ENCODE measurements around the gene UBA5. TPM values are rescaled to one million over a fixed set of nuclear protein-coding genes. Genes with fewer than 3 reads are reported as not detected.

Gene UBA5
- total RNA-seq, 1 experiment from 2014 or later, result 38.6 TPM

DNA sequence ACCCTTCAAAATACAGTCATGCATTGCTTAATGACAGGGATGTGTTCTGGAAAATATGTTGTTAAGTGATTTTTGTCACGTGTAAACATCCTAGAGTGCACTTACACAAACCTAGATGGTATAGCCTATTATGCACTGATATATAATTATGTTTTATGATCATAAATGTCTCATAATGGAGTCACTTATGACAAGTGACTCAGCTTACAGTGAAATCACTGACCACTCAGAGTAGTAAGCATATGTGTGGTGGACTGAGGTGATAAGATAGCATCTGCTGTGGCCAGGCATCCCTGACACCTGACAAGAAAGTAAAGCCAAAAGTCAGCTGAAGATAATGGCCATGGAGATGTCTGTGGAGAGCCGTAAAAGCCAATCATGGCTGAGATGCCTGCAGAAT, 5.9 kb upstream of the UBA5 start:
- Mint-ChIP-seq H3K4me1 (peaks cover 9% of the 10 kb centered on the region), H3K4me3 (no peak overlapping the region), H3K27ac (no peak overlapping the region), H3K9me3 (no peaks in the 10 kb centered on the region), H3K27me3 (ENCODE audit: low read depth) (no peaks in the 10 kb centered on the region), H3K36me3 (no peaks in the 10 kb centered on the region)
- POLR2A ChIA-PET, result no interaction called here
- CTCF ChIA-PET, result no interaction called here
- no peak for DNase-seq (ENCODE audit: low spot score)
- TF ChIP-seq, protein P1, sequence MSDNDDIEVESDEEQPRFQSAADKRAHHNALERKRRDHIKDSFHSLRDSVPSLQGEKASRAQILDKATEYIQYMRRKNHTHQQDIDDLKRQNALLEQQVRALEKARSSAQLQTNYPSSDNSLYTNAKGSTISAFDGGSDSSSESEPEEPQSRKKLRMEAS (CRISPR knock-in tag; IDR thresholded peaks at IDR 0.05), result no peak
- TF ChIP-seq CREB1 (CRISPR knock-in tag; IDR thresholded peaks at IDR 0.05) (no peak), OVOL2 (CRISPR knock-in tag; IDR thresholded peaks at IDR 0.05; ENCODE audit: borderline replicate concordance) (no peak), MYBL2 (CRISPR knock-in tag; IDR thresholded peaks at IDR 0.05) (no peak), TP53 (CRISPR knock-in tag; IDR thresholded peaks at IDR 0.05) (no peak), FOXP1 (CRISPR knock-in tag; IDR thresholded peaks at IDR 0.05; ENCODE audit: borderline replicate concordance) (no peak), ZNF219 (CRISPR knock-in tag; IDR thresholded peaks at IDR 0.05; ENCODE audit: borderline replicate concordance) (no peak)
- TF ChIP-seq, protein P2, sequence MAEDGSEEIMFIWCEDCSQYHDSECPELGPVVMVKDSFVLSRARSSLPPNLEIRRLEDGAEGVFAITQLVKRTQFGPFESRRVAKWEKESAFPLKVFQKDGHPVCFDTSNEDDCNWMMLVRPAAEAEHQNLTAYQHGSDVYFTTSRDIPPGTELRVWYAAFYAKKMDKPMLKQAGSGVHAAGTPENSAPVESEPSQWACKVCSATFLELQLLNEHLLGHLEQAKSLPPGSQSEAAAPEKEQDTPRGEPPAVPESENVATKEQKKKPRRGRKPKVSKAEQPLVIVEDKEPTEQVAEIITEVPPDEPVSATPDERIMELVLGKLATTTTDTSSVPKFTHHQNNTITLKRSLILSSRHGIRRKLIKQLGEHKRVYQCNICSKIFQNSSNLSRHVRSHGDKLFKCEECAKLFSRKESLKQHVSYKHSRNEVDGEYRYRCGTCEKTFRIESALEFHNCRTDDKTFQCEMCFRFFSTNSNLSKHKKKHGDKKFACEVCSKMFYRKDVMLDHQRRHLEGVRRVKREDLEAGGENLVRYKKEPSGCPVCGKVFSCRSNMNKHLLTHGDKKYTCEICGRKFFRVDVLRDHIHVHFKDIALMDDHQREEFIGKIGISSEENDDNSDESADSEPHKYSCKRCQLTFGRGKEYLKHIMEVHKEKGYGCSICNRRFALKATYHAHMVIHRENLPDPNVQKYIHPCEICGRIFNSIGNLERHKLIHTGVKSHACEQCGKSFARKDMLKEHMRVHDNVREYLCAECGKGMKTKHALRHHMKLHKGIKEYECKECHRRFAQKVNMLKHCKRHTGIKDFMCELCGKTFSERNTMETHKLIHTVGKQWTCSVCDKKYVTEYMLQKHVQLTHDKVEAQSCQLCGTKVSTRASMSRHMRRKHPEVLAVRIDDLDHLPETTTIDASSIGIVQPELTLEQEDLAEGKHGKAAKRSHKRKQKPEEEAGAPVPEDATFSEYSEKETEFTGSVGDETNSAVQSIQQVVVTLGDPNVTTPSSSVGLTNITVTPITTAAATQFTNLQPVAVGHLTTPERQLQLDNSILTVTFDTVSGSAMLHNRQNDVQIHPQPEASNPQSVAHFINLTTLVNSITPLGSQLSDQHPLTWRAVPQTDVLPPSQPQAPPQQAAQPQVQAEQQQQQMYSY (CRISPR knock-in tag; IDR thresholded peaks at IDR 0.05), result no peak
- TF ChIP-seq, protein P3, sequence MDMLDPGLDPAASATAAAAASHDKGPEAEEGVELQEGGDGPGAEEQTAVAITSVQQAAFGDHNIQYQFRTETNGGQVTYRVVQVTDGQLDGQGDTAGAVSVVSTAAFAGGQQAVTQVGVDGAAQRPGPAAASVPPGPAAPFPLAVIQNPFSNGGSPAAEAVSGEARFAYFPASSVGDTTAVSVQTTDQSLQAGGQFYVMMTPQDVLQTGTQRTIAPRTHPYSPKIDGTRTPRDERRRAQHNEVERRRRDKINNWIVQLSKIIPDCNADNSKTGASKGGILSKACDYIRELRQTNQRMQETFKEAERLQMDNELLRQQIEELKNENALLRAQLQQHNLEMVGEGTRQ (CRISPR knock-in tag; IDR thresholded peaks at IDR 0.05), result no peak
- TF ChIP-seq, protein P4, sequence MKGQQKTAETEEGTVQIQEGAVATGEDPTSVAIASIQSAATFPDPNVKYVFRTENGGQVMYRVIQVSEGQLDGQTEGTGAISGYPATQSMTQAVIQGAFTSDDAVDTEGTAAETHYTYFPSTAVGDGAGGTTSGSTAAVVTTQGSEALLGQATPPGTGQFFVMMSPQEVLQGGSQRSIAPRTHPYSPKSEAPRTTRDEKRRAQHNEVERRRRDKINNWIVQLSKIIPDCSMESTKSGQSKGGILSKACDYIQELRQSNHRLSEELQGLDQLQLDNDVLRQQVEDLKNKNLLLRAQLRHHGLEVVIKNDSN (CRISPR knock-in tag; IDR thresholded peaks at IDR 0.05), result no peak
- TF ChIP-seq, protein P5, sequence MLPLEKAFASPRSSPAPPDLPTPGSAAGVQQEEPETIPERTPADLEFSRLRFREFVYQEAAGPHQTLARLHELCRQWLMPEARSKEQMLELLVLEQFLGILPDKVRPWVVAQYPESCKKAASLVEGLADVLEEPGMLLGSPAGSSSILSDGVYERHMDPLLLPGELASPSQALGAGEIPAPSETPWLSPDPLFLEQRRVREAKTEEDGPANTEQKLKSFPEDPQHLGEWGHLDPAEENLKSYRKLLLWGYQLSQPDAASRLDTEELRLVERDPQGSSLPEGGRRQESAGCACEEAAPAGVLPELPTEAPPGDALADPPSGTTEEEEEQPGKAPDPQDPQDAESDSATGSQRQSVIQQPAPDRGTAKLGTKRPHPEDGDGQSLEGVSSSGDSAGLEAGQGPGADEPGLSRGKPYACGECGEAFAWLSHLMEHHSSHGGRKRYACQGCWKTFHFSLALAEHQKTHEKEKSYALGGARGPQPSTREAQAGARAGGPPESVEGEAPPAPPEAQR (CRISPR knock-in tag; IDR thresholded peaks at IDR 0.05), result no peak
- ATAC-seq, result no peak

DNA sequence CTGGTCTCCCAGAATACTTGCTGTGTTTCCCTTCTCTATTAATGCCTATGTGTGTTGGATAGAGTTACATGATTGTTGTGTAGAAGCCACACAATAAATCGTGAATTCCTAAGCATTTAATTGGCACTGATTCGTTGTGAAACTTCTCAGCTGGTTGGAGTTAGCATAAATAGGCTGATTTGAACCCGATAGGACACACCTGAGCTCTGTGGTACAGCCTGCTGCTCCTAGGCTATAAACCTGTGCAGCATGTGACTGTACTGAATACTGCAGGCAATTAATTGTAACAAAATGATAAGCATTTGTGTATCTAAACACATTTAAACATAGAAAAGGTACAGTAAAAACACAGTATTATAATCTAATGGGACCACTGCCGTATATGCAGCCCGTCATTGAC, 5.4 kb upstream of the UBA5 start:
- TF ChIP-seq TEAD4 (CRISPR knock-in tag; IDR thresholded peaks at IDR 0.05), result no peak
- TF ChIP-seq, protein P6, sequence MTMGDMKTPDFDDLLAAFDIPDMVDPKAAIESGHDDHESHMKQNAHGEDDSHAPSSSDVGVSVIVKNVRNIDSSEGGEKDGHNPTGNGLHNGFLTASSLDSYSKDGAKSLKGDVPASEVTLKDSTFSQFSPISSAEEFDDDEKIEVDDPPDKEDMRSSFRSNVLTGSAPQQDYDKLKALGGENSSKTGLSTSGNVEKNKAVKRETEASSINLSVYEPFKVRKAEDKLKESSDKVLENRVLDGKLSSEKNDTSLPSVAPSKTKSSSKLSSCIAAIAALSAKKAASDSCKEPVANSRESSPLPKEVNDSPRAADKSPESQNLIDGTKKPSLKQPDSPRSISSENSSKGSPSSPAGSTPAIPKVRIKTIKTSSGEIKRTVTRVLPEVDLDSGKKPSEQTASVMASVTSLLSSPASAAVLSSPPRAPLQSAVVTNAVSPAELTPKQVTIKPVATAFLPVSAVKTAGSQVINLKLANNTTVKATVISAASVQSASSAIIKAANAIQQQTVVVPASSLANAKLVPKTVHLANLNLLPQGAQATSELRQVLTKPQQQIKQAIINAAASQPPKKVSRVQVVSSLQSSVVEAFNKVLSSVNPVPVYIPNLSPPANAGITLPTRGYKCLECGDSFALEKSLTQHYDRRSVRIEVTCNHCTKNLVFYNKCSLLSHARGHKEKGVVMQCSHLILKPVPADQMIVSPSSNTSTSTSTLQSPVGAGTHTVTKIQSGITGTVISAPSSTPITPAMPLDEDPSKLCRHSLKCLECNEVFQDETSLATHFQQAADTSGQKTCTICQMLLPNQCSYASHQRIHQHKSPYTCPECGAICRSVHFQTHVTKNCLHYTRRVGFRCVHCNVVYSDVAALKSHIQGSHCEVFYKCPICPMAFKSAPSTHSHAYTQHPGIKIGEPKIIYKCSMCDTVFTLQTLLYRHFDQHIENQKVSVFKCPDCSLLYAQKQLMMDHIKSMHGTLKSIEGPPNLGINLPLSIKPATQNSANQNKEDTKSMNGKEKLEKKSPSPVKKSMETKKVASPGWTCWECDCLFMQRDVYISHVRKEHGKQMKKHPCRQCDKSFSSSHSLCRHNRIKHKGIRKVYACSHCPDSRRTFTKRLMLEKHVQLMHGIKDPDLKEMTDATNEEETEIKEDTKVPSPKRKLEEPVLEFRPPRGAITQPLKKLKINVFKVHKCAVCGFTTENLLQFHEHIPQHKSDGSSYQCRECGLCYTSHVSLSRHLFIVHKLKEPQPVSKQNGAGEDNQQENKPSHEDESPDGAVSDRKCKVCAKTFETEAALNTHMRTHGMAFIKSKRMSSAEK (CRISPR knock-in tag; IDR thresholded peaks at IDR 0.05; ENCODE audit: borderline replicate concordance), result no peak
- no peak for TF ChIP-seq EMX1 (CRISPR knock-in tag; IDR thresholded peaks at IDR 0.05)
- TF ChIP-seq ZBTB21 (CRISPR knock-in tag; IDR thresholded peaks at IDR 0.05; ENCODE audit: borderline replicate concordance), result no peak
- TF ChIP-seq SMAD3 (CRISPR knock-in tag; IDR thresholded peaks at IDR 0.05; ENCODE audit: borderline replicate concordance), result no peak

More for the DNA sequence above, 5.4 kb upstream of the UBA5 start:
- Mint-ChIP-seq H3K4me3 (no peak overlapping the region), H3K27ac (no peak overlapping the region), H3K9me3 (no peaks in the 10 kb centered on the region), H3K27me3 (ENCODE audit: low read depth) (no peaks in the 10 kb centered on the region), H3K36me3 (no peaks in the 10 kb centered on the region), H3K4me1 (peaks cover 9% of the 10 kb centered on the region)
- ChIA-PET POLR2A (no interaction called here), CTCF (no interaction called here)
- no peak for ATAC-seq
- DNase-seq (ENCODE audit: low spot score), result no peak

All from WTC11 (cell line).